GM23248 (cell line): ENCODE data around the gene MCM3.

Source experiments
- EZH2 ChIP-seq: fragments of 200-600 bp; sonication (generic); IDR thresholded peaks from 2 replicates; pipeline ENCODE4 v1.6.1; 2018; ENCODE audit warnings: antibody characterized with exemption, mild to moderate bottlenecking; ENCODE audit not compliant: insufficient read depth, poor library complexity, severe bottlenecking
- EZH2phosphoT487 ChIP-seq: fragments of 200-600 bp; sonication (generic); IDR thresholded peaks from 2 replicates; pipeline ENCODE4 v1.6.1; 2018; ENCODE audit warnings: antibody characterized with exemption, moderate library complexity, mild to moderate bottlenecking, low read depth; ENCODE audit not compliant: insufficient read depth

- TF ChIP-seq EZH2phosphoT487 (no peak), EZH2 (no peak)
These were observed 49.3 kb upstream of the MCM3 start for GRCh38 chr6:52333840-52334200.
